GM19452 (cell line): ENCODE results near the gene PTPRN.
"Not testable (repeated sequence)": the region's sequence is repeated elsewhere in the genome, so short reads cannot be mapped to it uniquely, and the experiment has no call there.

ENCODE experiments used
- ATAC-seq: cut with Tn5 transposase; IDR thresholded peaks from one replicate; pipeline ENCODE4 v1.9.1; 2021; ENCODE audit not compliant: unreplicated experiment

Gene PTPRN

GRCh38 chr2:219271021-219271420, 38.2 kb downstream of the PTPRN start:
- no peak for ATAC-seq

- no peak for ATAC-seq
Observed at GRCh38 chr2:219270055-219270372, 39.2 kb downstream of the PTPRN start.

DNA sequence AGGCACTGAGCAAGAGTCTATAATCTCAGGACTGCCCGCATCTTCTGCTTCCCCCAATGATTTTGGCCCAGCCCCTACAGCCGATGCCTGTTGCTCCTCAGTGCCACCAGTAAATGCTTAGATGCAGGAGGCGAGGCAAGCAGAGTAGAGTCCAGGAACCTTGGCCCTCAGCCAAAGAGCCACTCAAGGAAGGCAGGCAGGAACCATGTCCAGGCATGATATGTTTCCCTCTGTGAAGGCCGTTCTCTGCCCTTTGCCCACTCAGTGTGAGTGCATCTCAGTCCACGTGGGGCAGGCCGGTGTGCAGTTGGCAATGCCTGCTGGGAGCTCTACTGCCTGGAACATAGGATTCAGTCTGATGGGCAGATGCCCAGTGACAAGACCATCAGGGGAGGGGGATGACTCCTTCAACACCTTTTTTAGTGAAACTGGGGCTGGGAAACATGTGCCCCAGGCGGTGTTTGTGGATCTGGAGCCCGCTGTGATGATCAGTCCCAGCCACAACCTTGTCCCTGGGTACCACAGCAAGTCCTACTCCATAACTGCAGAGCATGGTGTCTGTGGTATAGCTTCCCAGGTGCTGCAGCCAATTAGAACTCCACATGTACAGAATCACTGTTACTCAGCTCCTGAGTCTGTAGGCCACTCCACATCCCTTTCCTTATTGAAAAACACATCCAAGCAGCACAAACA, 39.7 kb downstream of the PTPRN start:
- ATAC-seq = no peak

- no peak for ATAC-seq
Observed at GRCh38 chr2:219268294-219268693, 40.9 kb downstream of the PTPRN start.

- ATAC-seq = no peak
Observed at GRCh38 chr2:219266886-219267285, 42.3 kb downstream of the PTPRN start.

- no peak for ATAC-seq
Observed at GRCh38 chr2:219266232-219266631, 43.0 kb downstream of the PTPRN start.

GRCh38 chr2:219261024-219261855, 48.0 kb downstream of the PTPRN start:
- no peak for ATAC-seq

- not testable (repeated sequence) for ATAC-seq
Observed at GRCh38 chr2:219258942-219259341, 50.3 kb downstream of the PTPRN start.

DNA sequence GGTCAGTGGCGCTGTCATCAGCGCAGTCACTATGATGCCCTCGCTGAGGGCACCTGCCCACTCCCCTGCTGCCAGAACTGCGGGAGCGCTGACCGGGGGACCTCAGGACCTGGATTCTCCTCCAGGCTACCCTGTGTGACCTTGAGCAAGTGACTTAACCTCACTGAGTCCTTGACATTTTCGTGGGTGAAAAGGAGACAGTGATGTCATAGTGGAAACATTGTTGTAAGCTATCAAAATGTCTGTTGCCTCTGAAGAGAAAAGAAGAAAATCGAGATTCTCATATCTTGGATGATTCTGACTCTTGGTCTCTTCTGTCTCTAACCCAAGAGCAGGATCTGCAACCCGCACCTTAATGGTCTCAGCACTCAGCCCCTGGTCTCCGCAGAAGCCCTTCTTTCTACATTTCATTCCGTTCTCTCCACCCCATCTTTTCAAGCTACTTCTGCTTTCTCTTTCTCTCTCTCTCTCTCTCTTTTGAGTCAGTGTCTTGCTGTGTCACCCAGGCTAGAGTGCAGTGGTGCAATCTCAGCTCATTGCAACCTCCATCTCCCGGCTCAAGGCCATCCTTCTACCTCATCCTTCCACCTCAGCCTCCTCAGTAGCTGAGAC, 54.5 kb downstream of the PTPRN start:
- peak; percentile 35 for ATAC-seq

DNA sequence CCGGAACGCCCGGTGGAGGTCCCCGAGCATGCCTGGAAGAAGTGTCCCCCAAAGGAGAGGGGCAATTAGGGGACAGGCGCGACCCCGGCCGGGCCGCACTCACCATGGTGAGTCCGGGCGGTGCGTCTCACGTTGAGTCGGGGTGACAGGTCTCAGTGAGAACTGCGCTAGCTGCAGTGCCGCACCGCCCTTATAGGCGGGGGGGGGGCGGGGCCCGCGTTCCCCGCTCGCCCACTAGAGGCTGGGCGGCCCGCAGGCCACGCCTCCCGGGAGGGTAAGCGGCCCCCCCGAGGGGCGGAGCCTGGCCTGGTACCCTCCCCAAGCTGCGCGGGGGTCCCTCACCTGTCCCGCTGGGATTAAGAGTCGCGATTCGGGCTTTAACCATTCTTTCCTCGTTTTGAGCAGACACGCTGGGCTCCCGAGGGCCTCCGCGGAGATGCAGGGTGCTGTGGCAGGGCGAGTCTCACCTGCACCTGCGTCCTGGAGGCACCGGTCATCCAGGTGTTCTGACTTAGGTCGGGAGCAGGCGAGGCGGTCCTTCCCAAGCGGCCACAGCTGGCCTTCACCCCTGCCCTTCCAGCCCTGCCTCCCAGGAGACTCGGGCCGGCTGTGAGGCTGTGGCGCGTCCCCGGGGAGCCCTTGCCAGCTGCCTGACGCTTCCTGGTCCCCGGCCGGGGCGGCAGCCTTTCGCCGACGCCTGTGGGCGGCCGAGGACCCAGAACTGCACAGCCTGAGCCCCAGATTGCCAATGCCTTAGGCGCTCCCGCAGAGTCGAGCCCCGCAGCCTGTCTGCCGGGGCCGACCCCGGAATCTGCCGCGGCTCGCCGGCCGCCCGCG, 55.2 kb downstream of the PTPRN start, which contains the start of gene TUBA4A:
Gene TUBA4A, minus strand, starts transcription at position 166 of the 837 bp plus-strand sequence. Its CDS starts 60 bp downstream, at position 106.
- ATAC-seq = peak; percentile 42

DNA sequence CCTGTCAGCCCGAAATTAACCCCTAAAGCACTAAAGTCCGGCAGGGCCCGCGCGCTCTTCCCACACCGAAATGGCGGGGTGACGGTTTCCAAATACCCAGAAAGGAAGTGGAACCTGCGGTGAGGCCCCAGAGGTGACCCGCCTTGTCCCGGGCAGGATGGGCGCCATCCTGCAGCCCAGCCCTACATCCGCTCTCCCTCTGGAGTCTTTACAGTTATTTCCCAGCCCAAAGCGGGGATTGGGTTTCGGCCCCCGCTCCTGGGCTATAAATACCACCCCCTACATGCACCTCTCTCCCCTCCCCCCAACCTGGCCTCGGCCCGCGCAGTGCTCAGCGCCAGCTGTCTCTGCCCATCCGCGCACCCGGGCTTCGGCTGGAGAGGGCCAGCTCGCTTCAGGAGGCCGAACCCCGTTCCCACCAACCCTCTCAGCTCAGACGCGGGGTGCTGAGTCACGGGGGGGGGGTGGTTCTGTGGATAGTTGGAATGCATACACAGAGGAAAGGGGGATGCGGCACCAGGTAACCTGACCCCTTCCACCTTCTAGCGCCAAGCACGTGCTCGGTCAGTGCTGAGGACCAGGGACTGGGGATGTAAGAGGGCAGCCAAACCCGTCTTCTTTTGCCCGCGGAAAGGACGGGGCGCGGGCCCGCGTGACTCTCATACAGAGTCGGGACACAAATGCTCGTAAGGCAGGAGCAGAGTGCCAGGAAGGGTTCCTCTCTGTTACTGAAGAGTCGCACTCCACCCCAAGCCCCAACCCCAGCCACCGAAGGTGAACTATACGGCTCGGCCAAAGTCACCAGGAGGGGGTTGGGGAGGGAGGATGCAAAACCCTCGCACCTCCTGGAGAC, 56.1 kb downstream of the PTPRN start, which contains the start of gene TUBA4B:
Gene TUBA4B, plus strand, starts transcription at position 344 of the 853 bp plus-strand sequence. Its CDS starts 165 bp downstream, at position 509.
- ATAC-seq = peak; percentile 2

DNA sequence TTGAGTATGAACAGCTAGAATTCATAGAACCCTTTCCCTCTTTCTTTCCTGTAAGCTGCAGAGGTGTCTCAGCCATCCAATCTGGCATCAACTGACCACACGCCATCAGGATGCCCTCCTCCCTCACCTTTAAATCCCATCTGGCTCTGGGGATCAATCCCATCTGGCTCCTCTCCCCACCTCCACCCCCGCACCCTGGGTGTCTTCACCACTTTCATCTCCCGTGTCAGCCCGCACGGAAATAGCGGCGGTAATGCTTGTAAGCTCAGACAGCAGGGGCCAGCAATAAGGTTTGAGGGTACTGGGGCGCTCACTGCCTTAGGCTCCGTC, 56.7 kb downstream of the PTPRN start:
- no peak for ATAC-seq

DNA sequence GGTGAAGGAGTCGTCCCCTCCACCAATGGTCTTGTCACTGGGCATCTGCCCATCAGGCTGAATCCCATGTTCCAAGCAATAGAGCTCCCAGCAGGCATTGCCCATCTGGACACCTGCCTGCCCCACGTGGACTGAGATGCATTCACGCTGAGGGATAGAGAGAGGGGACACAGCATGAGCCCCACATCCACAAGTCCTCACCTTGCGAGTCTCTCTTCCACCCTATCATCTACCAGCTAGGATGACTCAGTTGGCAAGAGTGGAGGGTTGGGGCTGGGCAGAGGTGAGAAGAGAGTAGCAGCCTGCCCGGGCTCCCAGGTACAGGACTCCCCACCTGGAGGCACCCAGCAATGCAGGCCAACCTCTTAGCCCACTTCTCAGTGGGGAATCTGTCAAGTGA, 57.1 kb downstream of the PTPRN start:
- ATAC-seq = no peak

- ATAC-seq = no peak
Observed at GRCh38 chr2:219251656-219252055, 57.5 kb downstream of the PTPRN start.

GRCh38 chr2:219250049-219250781, 59.0 kb downstream of the PTPRN start:
- no peak for ATAC-seq

DNA sequence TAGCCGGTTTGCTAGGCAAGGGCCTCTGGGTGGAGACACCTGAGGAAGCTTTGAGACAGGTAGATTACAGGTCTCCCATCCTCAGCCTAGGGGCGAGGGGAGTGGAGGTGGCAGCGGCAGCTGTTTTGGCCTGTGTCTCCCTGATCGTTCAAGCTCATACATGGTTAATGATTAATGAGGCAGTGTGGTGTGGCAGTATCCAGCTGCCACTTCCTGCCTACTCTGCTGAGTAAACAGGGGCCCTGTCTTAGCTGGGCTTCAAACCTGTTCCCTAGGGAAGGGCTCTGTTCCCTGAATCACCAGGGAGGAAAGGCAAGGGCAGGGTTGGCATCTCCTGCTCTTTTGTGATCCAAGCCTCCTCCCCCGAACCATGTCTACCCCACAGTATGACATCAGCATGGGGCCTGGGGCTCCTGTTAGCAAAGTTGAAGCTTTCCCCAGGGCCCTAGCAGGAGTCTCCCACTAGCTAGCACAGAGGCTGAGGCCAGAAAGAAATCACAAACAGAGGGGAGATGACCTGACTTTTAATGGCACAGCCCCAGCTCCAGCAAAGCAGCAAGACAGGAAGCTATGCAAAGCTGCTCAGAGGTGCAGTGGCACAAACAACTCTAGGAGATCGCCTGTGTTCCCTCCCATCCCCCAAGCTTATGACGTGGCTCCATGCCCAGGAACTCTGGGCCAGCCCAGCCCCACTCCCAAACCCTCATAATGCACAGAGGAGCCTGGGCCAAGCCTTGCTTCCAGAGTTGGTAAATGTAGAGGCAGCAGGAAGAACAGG, 59.8 kb downstream of the PTPRN start:
- peak; percentile 47 for ATAC-seq

DNA sequence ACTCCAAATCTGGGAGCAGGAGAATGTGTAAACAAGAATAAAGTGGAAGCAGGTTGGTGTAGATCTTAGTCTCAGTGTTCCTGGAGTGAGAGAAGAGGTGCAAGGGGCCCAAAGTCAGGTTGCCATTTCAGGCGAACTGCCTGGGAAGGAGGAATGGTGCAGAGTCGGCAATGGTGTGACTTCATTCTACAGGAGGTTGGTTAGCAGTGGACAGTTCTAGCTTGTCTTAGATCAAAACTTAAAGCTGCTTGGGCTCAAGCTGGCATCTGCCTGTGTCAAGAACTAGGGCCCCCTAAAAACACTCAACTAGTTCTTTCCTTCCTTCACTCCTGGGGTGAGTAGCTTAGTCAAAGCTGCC, 60.4 kb downstream of the PTPRN start:
- ATAC-seq = no peak

DNA sequence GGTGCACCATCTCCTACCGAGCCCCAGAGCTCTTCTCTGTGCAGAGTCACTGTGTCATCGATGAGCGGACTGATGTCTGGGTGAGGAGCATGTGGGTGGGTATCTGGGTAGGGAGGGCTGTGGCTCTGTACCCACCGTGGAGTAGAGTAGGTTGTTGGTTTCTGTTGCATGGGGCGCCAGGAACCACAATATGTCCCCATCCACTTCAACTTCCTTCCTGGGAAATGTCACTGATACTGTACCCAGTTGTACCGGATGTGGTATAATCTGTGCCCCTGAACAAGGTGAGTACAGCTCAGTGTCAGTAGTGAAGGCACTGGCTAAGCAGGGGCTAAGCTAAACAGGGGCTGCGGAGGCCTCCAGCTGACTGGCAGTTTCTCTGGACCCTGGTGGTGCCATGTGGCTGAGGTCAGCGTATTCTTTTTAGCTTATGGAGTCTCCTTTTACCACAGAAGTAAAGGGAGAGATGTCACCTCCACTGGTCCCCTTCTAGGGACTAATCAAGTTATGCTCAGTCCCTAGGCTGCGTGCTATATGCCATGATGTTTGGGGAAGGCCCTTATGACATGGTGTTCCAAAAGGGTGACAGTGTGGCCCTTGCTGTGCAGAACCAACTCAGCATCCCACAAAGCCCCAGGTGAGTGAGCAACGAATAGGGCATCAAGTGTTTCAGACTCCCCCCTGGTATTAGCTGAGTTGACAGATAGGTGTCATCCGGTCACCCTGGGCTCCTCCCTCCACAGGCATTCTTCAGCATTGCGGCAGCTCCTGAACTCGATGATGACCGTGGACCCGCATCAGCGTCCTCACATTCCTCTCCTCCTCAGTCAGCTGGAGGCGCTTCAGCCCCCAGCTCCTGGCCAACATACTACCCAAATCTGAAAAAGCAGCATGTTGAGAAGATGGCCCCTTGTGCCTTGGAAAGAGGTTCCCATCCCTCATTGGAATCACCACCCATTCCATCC, 61.2 kb downstream of the PTPRN start:
- ATAC-seq = no peak
